ENCODE data around the gene STUM.

STUM gene

GRCh38 chr1:226633541-226634165 lies 85.1 kb downstream of the STUM start:
- POLR2A ChIA-PET = no interaction called here
- CTCF ChIA-PET = interaction anchor here (0.6 to 1.2 kb wide), 6 partner anchors 25 to 350 kb away, joined by 3 to 5 read pairs (median 3); no protein-coding TSS in a partner anchor
- no peak for DNase-seq (ENCODE audit: extremely low spot score)
- TF ChIP-seq SP1 (IDR thresholded peaks at IDR 0.05) = no peak
- no peak for TF ChIP-seq FOXA1 (IDR thresholded peaks at IDR 0.05)
- TF ChIP-seq FOXK2 (IDR thresholded peaks at IDR 0.05) = no peak
- no peak for TF ChIP-seq ELF4 (IDR thresholded peaks at IDR 0.05)
- no peak for TF ChIP-seq SUZ12 (IDR thresholded peaks at IDR 0.05)
- no peak for TF ChIP-seq HDGF (IDR thresholded peaks at IDR 0.05; ENCODE audit: borderline replicate concordance)
- no peak for TF ChIP-seq L3MBTL2 (conservative IDR thresholded peaks at IDR 0.05)

- POLR2A ChIA-PET = no interaction called here
- TF ChIP-seq ZNF384 (IDR thresholded peaks at IDR 0.05) = no peak
- TF ChIP-seq TARDBP (IDR thresholded peaks at IDR 0.05) = no peak
- TF ChIP-seq LEF1 (IDR thresholded peaks at IDR 0.05; ENCODE audit: borderline replicate concordance) = no peak
- TF ChIP-seq L3MBTL2 (conservative IDR thresholded peaks at IDR 0.05) = no peak
- no peak for TF ChIP-seq CTBP1 (IDR thresholded peaks at IDR 0.05; ENCODE audit: borderline replicate concordance)
- no peak for TF ChIP-seq FOXA1 (IDR thresholded peaks at IDR 0.05)
- no peak for TF ChIP-seq ELF4 (IDR thresholded peaks at IDR 0.05)
- no peak for TF ChIP-seq ARNT (IDR thresholded peaks at IDR 0.05)
- TF ChIP-seq FOXK2 (IDR thresholded peaks at IDR 0.05) = no peak
- no peak for TF ChIP-seq PKNOX1 (IDR thresholded peaks at IDR 0.05)
- TF ChIP-seq BHLHE40 (IDR thresholded peaks at IDR 0.05; ENCODE audit: borderline replicate concordance) = no peak
- TF ChIP-seq NFRKB (IDR thresholded peaks at IDR 0.05) = no peak
- no peak for TF ChIP-seq SP1 (IDR thresholded peaks at IDR 0.05)
- no peak for TF ChIP-seq FOXM1 (IDR thresholded peaks at IDR 0.05; ENCODE audit: borderline replicate concordance)
- TF ChIP-seq HDGF (IDR thresholded peaks at IDR 0.05; ENCODE audit: borderline replicate concordance) = no peak
- CTCF ChIA-PET = interaction anchor here (0.8 to 1.8 kb wide), 6 partner anchors 9 to 230 kb away, joined by 3 to 5 read pairs (median 4); no protein-coding TSS in a partner anchor
- peak; percentile 90 for DNase-seq (ENCODE audit: extremely low spot score)
Measured at GRCh38 chr1:226634166-226634588, 85.6 kb downstream of the STUM start.

- DNase-seq (ENCODE audit: extremely low spot score) = no peak
- POLR2A ChIA-PET = no interaction called here
- CTCF ChIA-PET = interaction anchor here (0.6 to 1.8 kb wide), 8 partner anchors 8 to 276 kb away, joined by 3 to 7 read pairs (median 4); no protein-coding TSS in a partner anchor
- TF ChIP-seq FOXK2 (IDR thresholded peaks at IDR 0.05) (no peak), FOXM1 (IDR thresholded peaks at IDR 0.05; ENCODE audit: borderline replicate concordance) (no peak), CTBP1 (IDR thresholded peaks at IDR 0.05; ENCODE audit: borderline replicate concordance) (no peak)
Measured at GRCh38 chr1:226634611-226635246, 86.2 kb downstream of the STUM start.

GRCh38 chr1:226635456-226635941 lies 86.9 kb downstream of the STUM start:
- TF ChIP-seq SUZ12 (IDR thresholded peaks at IDR 0.05) = no peak
- TF ChIP-seq HDGF (IDR thresholded peaks at IDR 0.05; ENCODE audit: borderline replicate concordance) = no peak
- no peak for TF ChIP-seq L3MBTL2 (conservative IDR thresholded peaks at IDR 0.05)
- TF ChIP-seq ZNF384 (IDR thresholded peaks at IDR 0.05) = no peak
- CTCF ChIA-PET = interaction anchor here (0.6 to 1.8 kb wide), 5 partner anchors 9 to 908 kb away, joined by 3 to 7 read pairs (median 4); no protein-coding TSS in a partner anchor

GRCh38 chr1:226636847-226637096 lies 88.2 kb downstream of the STUM start:
- POLR2A ChIA-PET = no interaction called here
- CTCF ChIA-PET = interaction anchor here (1.5 kb wide), 1 partner anchor 10 kb away, joined by 7 read pairs; no protein-coding TSS in a partner anchor
- no peak for TF ChIP-seq L3MBTL2 (conservative IDR thresholded peaks at IDR 0.05)
- no peak for TF ChIP-seq TARDBP (IDR thresholded peaks at IDR 0.05)
- no peak for TF ChIP-seq SUZ12 (IDR thresholded peaks at IDR 0.05)
- no peak for TF ChIP-seq CTBP1 (IDR thresholded peaks at IDR 0.05; ENCODE audit: borderline replicate concordance)
- no peak for TF ChIP-seq LEF1 (IDR thresholded peaks at IDR 0.05; ENCODE audit: borderline replicate concordance)
- TF ChIP-seq FOXM1 (IDR thresholded peaks at IDR 0.05; ENCODE audit: borderline replicate concordance) = no peak
- TF ChIP-seq BHLHE40 (IDR thresholded peaks at IDR 0.05; ENCODE audit: borderline replicate concordance) = no peak
- no peak for TF ChIP-seq FOXA1 (IDR thresholded peaks at IDR 0.05)
- no peak for TF ChIP-seq HDGF (IDR thresholded peaks at IDR 0.05; ENCODE audit: borderline replicate concordance)
- no peak for TF ChIP-seq FOXK2 (IDR thresholded peaks at IDR 0.05)
- TF ChIP-seq PKNOX1 (IDR thresholded peaks at IDR 0.05) = no peak
- TF ChIP-seq ZNF384 (IDR thresholded peaks at IDR 0.05) = no peak
- no peak for TF ChIP-seq ELF4 (IDR thresholded peaks at IDR 0.05)
- TF ChIP-seq ARNT (IDR thresholded peaks at IDR 0.05) = no peak
- TF ChIP-seq NFRKB (IDR thresholded peaks at IDR 0.05) = no peak
- TF ChIP-seq SP1 (IDR thresholded peaks at IDR 0.05) = no peak
- no peak for DNase-seq (ENCODE audit: extremely low spot score)

More at GRCh38 chr1:226635456-226635941, 86.9 kb downstream of the STUM start:
- DNase-seq (ENCODE audit: extremely low spot score) = no peak
- POLR2A ChIA-PET = interaction anchor here (0.9 kb wide), 1 partner anchor 23 kb away, joined by 3 read pairs; no protein-coding TSS in a partner anchor

- CTCF ChIA-PET = interaction anchor here (1.5 kb wide), 1 partner anchor 11 kb away, joined by 7 read pairs; no protein-coding TSS in a partner anchor
- POLR2A ChIA-PET = no interaction called here
- TF ChIP-seq CTBP1 (IDR thresholded peaks at IDR 0.05; ENCODE audit: borderline replicate concordance) (no peak), FOXM1 (IDR thresholded peaks at IDR 0.05; ENCODE audit: borderline replicate concordance) (no peak), BHLHE40 (IDR thresholded peaks at IDR 0.05; ENCODE audit: borderline replicate concordance) (no peak), NFRKB (IDR thresholded peaks at IDR 0.05) (no peak)
- DNase-seq (ENCODE audit: extremely low spot score) = no peak
Measured at GRCh38 chr1:226637147-226637935, 88.8 kb downstream of the STUM start.

Measured in HEK293T (cell line).